ENCODE measurements around the gene OTUB2.

Gene OTUB2

GRCh38 chr14:94042433-94043091 lies 16.4 kb downstream of the OTUB2 start:
- no peak for DNase-seq

GRCh38 chr14:94043111-94043755 lies 17.1 kb downstream of the OTUB2 start:
- no peak for DNase-seq

- DNase-seq, result no peak
Measured at GRCh38 chr14:94043756-94044475, 17.8 kb downstream of the OTUB2 start.

- no peak for DNase-seq
Measured at GRCh38 chr14:94044476-94045091, 18.4 kb downstream of the OTUB2 start.

GRCh38 chr14:94045101-94045500 lies 19.0 kb downstream of the OTUB2 start:
- no peak for DNase-seq

GRCh38 chr14:94045563-94046345 lies 19.6 kb downstream of the OTUB2 start:
- no peak for DNase-seq

- DNase-seq, result no peak
Measured at GRCh38 chr14:94046696-94047250, 20.6 kb downstream of the OTUB2 start.

GRCh38 chr14:94047581-94047980 lies 21.4 kb downstream of the OTUB2 start:
- no peak for DNase-seq

- no peak for DNase-seq
Measured at GRCh38 chr14:94048691-94049624, 22.8 kb downstream of the OTUB2 start.

- no peak for DNase-seq
Measured at GRCh38 chr14:94049625-94050023, 23.5 kb downstream of the OTUB2 start.

GRCh38 chr14:94050231-94050880 lies 24.2 kb downstream of the OTUB2 start:
- no peak for DNase-seq

GRCh38 chr14:94051115-94051514 lies 25.0 kb downstream of the OTUB2 start:
- no peak for DNase-seq

GRCh38 chr14:94051779-94052178 lies 25.6 kb downstream of the OTUB2 start:
- no peak for DNase-seq

GRCh38 chr14:94052199-94052598 lies 26.1 kb downstream of the OTUB2 start:
- no peak for DNase-seq

GRCh38 chr14:94052662-94053061 lies 26.5 kb downstream of the OTUB2 start:
- DNase-seq, result no peak

GRCh38 chr14:94054401-94054800 lies 28.3 kb downstream of the OTUB2 start:
- DNase-seq, result no peak

GRCh38 chr14:94054936-94055335 lies 28.8 kb downstream of the OTUB2 start:
- no peak for DNase-seq

- DNase-seq, result no peak
Measured at GRCh38 chr14:94056579-94057308, 30.6 kb downstream of the OTUB2 start.

- DNase-seq, result no peak
Measured at GRCh38 chr14:94058128-94058673, 32.1 kb downstream of the OTUB2 start.

- DNase-seq, result no peak
Measured at GRCh38 chr14:94058674-94059138, 32.6 kb downstream of the OTUB2 start.

Measured in CD4-positive, alpha-beta T cell treated with Interleukin-6 for 4 hours (primary cell).